Neural cell (in vitro differentiated cells): ENCODE measurements around the gene SLC25A21.
"Not testable (repeated sequence)": the region's sequence is repeated elsewhere in the genome, so short reads cannot be mapped to it uniquely, and the experiment has no call there.

Experiments
- EP300 ChIP-seq: fragments of 450-650 bp; conservative IDR thresholded peaks from 2 replicates; pipeline ENCODE4 v1.6.1; 2014; ENCODE audit warnings: antibody characterized with exemption, mild to moderate bottlenecking, moderate library complexity; ENCODE audit not compliant: poor library complexity, severe bottlenecking
- EZH2 ChIP-seq: fragments of 200-600, 300-800 bp; shearing (Covaris generic), sonication (generic); IDR thresholded peaks from 2 replicates; pipeline ENCODE4 v1.6.1; 2014; ENCODE audit warnings: antibody characterized with exemption, low read length, borderline replicate concordance, mild to moderate bottlenecking; ENCODE audit not compliant: insufficient read depth, poor library complexity, severe bottlenecking
- MXI1 ChIP-seq: fragments of 450-650 bp; conservative IDR thresholded peaks from 2 replicates; pipeline ENCODE4 v1.6.1; 2014; ENCODE audit warnings: antibody characterized with exemption, mild to moderate bottlenecking; ENCODE audit not compliant: poor library complexity, severe bottlenecking
- POLR2AphosphoS5 ChIP-seq: IDR thresholded peaks from 2 replicates; pipeline ENCODE4 v1.6.1; 2012
- SMC3 ChIP-seq: fragments of 450-650 bp; conservative IDR thresholded peaks from 2 replicates; pipeline ENCODE4 v1.6.1; 2014; ENCODE audit warnings: antibody characterized with exemption, mild to moderate bottlenecking, moderate library complexity; ENCODE audit not compliant: poor library complexity
- TAF1 ChIP-seq: IDR thresholded peaks from 2 replicates; pipeline ENCODE4 v1.6.1; 2012; ENCODE audit warnings: low read depth
- TF ChIP-seq, protein P1 (sequence below): fragments of 450-650 bp; IDR thresholded peaks from 2 replicates; pipeline ENCODE4 v1.5.1; 2014; ENCODE audit warnings: antibody characterized with exemption, mild to moderate bottlenecking, moderate library complexity; ENCODE audit not compliant: poor library complexity, severe bottlenecking

- TF ChIP-seq, protein P1, sequence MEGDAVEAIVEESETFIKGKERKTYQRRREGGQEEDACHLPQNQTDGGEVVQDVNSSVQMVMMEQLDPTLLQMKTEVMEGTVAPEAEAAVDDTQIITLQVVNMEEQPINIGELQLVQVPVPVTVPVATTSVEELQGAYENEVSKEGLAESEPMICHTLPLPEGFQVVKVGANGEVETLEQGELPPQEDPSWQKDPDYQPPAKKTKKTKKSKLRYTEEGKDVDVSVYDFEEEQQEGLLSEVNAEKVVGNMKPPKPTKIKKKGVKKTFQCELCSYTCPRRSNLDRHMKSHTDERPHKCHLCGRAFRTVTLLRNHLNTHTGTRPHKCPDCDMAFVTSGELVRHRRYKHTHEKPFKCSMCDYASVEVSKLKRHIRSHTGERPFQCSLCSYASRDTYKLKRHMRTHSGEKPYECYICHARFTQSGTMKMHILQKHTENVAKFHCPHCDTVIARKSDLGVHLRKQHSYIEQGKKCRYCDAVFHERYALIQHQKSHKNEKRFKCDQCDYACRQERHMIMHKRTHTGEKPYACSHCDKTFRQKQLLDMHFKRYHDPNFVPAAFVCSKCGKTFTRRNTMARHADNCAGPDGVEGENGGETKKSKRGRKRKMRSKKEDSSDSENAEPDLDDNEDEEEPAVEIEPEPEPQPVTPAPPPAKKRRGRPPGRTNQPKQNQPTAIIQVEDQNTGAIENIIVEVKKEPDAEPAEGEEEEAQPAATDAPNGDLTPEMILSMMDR: not testable (repeated sequence)
- not testable (repeated sequence) for TF ChIP-seq EP300, POLR2AphosphoS5, MXI1, SMC3, TAF1, EZH2
Observed at GRCh38 chr14:37209617-37210016, 37.2 kb upstream of the SLC25A21 start.
